CD4-positive, CD25-positive, alpha-beta regulatory T cell (primary cell): ENCODE data around the gene OGDH. TPM values are rescaled to one million over a fixed set of nuclear protein-coding genes. Genes with fewer than 3 reads are reported as not detected.

ENCODE experiments used
- ATAC-seq, 2 donors: fragments of 150-1000 bp; cut with Tn5 transposase; one replicate each; pipeline ENCODE4 v1.10.0; 2021; ENCODE audit warnings: low read depth in 2 of 2, moderate number of reproducible peaks in 2 of 2, moderate library complexity in 1 of 2
- DNase-seq, 3 donors: peaks; one replicate each; pipeline versions ENCODE4 v3.0.0 to v3.0.0-alpha.2; 2012 to 2022; ENCODE audit warnings: mixed read lengths in 1 of 3
- H3K27ac ChIP-seq: one replicate; pipeline ENCODE4 v1.7.0; 2013; ENCODE audit warnings: mild to moderate bottlenecking, low read length; ENCODE audit not compliant: insufficient read depth, poor library complexity, severe bottlenecking
- H3K27me3 ChIP-seq: one replicate; pipeline ENCODE4 v1.7.0; 2013; ENCODE audit warnings: low read length; ENCODE audit not compliant: control insufficient read depth, insufficient read depth
- H3K36me3 ChIP-seq: one replicate; pipeline ENCODE4 v1.7.0; 2013; ENCODE audit warnings: mild to moderate bottlenecking, low read length, moderate library complexity; ENCODE audit not compliant: control insufficient read depth, insufficient read depth
- H3K4me1 ChIP-seq: 2 replicates; pipeline ENCODE4 v1.7.0; 2013; ENCODE audit warnings: mild to moderate bottlenecking, low read length; ENCODE audit not compliant: insufficient read depth, control insufficient read depth, poor library complexity, severe bottlenecking
- H3K4me3 ChIP-seq: one replicate; pipeline ENCODE4 v1.7.0; 2013; ENCODE audit warnings: low read depth, mild to moderate bottlenecking, low read length, moderate library complexity
- H3K9me3 ChIP-seq, 2 experiments: 1 replicate in 1 of 2; 2 replicates in 1 of 2; pipeline ENCODE4 v1.7.0; 2013; ENCODE audit warnings: low read length in 2 of 2, mild to moderate bottlenecking in 1 of 2, moderate library complexity in 1 of 2; ENCODE audit not compliant: control insufficient read depth in 2 of 2
- H3K27ac Mint-ChIP-seq, 3 donors: one replicate each; pipeline ENCODE4 v1.8.0; 2020 to 2022; ENCODE audit warnings: mild to moderate bottlenecking in 3 of 3, mixed read lengths in 3 of 3, moderate library complexity in 2 of 3
- H3K27me3 Mint-ChIP-seq: one replicate; pipeline ENCODE4 v1.8.0; 2022; ENCODE audit warnings: mild to moderate bottlenecking, mixed read lengths
- H3K36me3 Mint-ChIP-seq: one replicate; pipeline ENCODE4 v1.8.0; 2020; ENCODE audit warnings: mixed read lengths
- H3K4me1 Mint-ChIP-seq, 4 donors: one replicate each; pipeline ENCODE4 v1.8.0; 2020 to 2022; ENCODE audit warnings: mixed read lengths in 4 of 4, mild to moderate bottlenecking in 1 of 4
- H3K4me3 Mint-ChIP-seq, 4 donors: one replicate each; pipeline ENCODE4 v1.8.0; 2020 to 2022; ENCODE audit warnings: mild to moderate bottlenecking in 4 of 4, mixed read lengths in 4 of 4, moderate library complexity in 3 of 4
- H3K9me3 Mint-ChIP-seq, 7 donors: one replicate each; pipeline ENCODE4 v1.8.0; 2020 to 2022; ENCODE audit warnings: mixed read lengths in 7 of 7, mild to moderate bottlenecking in 3 of 7, moderate library complexity in 2 of 7
- polyA plus RNA-seq, 4 donors: library from polyadenylated mRNA; unstranded; fragments of 300-500 nt; fragmentation: Illumina TruSeq; gene quantifications; one replicate each; pipeline ENCODE4 v1.2.3, GENCODE V29; 2021
- total RNA-seq: library from RNA; stranded (reverse); gene quantifications from one replicate; pipeline ENCODE4 v1.2.3, GENCODE V29; 2022

The OGDH gene
- total and polyA plus RNA-seq, 5 donors from 2014 or later, result 56.4 to 157 (median 88.0) TPM

DNA sequence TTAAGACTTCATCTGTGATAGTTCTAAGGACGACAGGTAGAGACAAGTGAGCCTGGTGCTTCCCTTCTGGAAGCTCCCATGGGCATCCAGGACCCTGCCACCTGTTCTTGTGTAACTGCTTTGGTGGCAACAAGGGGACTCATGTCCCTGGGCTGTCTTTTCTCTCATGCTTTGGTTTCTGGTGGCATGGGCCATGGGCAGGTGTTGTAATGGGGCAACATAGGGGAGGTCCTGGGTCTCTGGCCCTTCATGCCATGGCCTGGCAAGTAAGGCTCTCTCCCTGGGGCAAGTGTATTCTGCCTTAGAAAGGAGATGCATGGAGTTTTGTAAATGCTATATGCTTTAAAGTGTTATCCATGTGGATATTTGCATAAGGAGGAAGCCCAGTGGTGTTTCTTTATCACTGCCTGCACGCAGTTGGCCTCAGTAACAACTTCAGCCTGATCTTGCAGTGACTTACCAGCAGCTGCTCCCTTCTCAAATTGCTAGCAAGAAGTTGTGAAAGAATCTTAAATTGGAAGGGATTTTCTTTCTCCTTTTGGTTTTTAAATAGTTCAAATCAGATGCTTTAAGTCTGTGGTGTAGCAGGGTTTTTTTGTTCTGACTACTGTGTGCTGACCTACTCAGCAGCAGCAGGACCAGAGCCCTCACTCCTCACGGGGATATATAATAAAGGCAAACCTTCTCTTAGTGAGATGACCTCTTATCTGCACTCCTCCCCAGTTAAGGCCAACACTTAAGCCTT, 39.9 kb downstream of the OGDH start:
- Mint-ChIP-seq H3K27ac (peak overlapping the region; percentile 75 to 80 (median 79)), H3K4me1 (peaks cover 11 to 31% (median 24%) of the 10 kb centered on the region in 4 donors), H3K36me3 (peaks cover 32% of the 10 kb centered on the region), H3K27me3 (no peaks in the 10 kb centered on the region), H3K9me3 (no peaks in the 10 kb centered on the region), H3K4me3 (peak overlapping the region in 1 of 4 donors; percentile 1)
- Histone ChIP-seq H3K9me3 (no peaks in the 10 kb centered on the region), H3K4me3 (no peak overlapping the region), H3K4me1 (peaks cover 21% of the 10 kb centered on the region), H3K36me3 (peaks cover 52% of the 10 kb centered on the region), H3K27me3 (no peaks in the 10 kb centered on the region), H3K27ac (peak overlapping the region; percentile 5)
- DNase-seq (no peak), ATAC-seq (no peak)

GRCh38 chr7:44646921-44647636, 40.7 kb downstream of the OGDH start:
- Mint-ChIP-seq H3K9me3 (no peaks in the 10 kb centered on the region), H3K4me3 (no peak overlapping the region), H3K36me3 (peaks cover 33% of the 10 kb centered on the region), H3K27me3 (no peaks in the 10 kb centered on the region), H3K4me1 (peaks cover 11 to 24% (median 18%) of the 10 kb centered on the region in 4 donors), H3K27ac (peak overlapping the region in 2 of 3 donors; percentile 65 to 80)
- no peak overlapping the region for H3K4me3 ChIP-seq
- peaks cover 14% of the 10 kb centered on the region for H3K4me1 ChIP-seq
- no peak overlapping the region for H3K27ac ChIP-seq
- no peak for DNase-seq
- peaks cover 56% of the 10 kb centered on the region for H3K36me3 ChIP-seq
- ATAC-seq, result no peak
- no peaks in the 10 kb centered on the region for H3K9me3 ChIP-seq
- H3K27me3 ChIP-seq, result no peaks in the 10 kb centered on the region

DNA sequence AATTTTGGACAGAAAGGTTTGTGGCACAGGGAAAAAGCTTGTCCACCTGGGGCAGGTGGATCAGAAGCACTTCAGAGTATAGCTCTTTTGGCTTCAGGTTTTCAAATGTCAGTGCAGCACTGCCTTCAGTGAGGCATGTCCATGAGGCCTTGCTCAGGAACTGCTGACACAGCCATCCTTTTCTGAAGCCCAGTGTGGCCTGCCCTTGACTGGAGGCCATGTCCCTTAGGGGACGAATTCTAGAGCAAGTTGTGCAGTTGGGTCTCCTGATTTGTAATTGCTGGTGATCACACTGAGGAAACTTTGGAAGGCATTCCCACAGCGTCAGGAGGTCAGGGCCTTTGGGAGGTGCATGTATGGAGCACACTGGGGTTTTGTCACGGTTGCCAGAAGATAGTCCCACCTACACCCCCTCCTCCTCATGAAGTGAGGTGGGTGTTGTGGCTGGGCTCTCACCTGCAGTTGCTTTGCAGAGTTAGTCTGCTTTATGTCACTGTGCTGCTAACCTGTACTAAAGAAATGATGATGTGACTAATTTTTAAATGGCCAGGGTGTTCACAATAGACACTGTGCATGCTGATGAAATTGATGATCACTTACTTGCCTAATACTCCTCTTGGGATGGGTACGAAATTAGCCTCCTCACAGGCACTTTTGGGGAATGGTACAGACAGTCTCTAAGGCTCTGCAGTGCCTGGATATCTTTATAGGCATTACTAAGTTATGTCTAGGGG, 41.7 kb downstream of the OGDH start:
- no peak overlapping the region for H3K4me3 ChIP-seq
- H3K4me1 ChIP-seq, result peaks cover 5% of the 10 kb centered on the region
- no peaks in the 10 kb centered on the region for H3K27me3 ChIP-seq
- Mint-ChIP-seq H3K4me3 (no peak overlapping the region), H3K4me1 (peaks cover 9 to 20% (median 14%) of the 10 kb centered on the region in 4 donors), H3K36me3 (peaks cover 33% of the 10 kb centered on the region), H3K27me3 (no peaks in the 10 kb centered on the region), H3K27ac (peak overlapping the region; percentile 18 to 80 (median 56)), H3K9me3 (no peaks in the 10 kb centered on the region)
- peaks cover 62% of the 10 kb centered on the region for H3K36me3 ChIP-seq
- no peak for DNase-seq
- H3K9me3 ChIP-seq, result no peaks in the 10 kb centered on the region
- no peak for ATAC-seq
- no peak overlapping the region for H3K27ac ChIP-seq

DNA sequence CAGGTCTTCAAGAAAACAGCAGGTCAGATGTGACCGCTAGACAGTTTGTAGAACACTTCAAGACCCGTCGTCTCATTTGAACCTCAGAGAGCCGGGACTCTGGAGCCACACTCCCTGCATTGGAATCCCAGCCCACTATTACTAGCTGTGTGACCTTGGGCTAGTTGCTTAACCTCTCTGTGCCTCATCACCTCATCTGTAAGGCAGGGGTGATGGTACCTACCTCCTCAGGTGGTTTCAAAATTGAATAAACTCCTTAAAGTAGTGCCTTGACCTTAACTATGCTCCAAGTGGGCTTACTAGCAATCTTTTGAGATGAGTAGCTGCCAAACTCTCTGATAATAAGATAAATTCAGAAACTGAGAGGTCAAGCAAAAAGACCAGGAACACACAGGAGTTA, 43.8 kb downstream of the OGDH start:
- H3K36me3 ChIP-seq, result peaks cover 79% of the 10 kb centered on the region
- no peaks in the 10 kb centered on the region for H3K9me3 Mint-ChIP-seq
- H3K27me3 Mint-ChIP-seq, result no peaks in the 10 kb centered on the region
- peak overlapping the region in 1 of 3 donors; percentile 67 for H3K27ac Mint-ChIP-seq
- no peaks in the 10 kb centered on the region for H3K4me1 ChIP-seq
- H3K4me3 Mint-ChIP-seq, result no peak overlapping the region
- no peaks in the 10 kb centered on the region for H3K27me3 ChIP-seq
- H3K4me3 ChIP-seq, result no peak overlapping the region
- H3K4me1 Mint-ChIP-seq, result peaks cover 0 to 5% (median 4%) of the 10 kb centered on the region in 4 donors
- H3K27ac ChIP-seq, result no peak overlapping the region
- DNase-seq (no peak), ATAC-seq (no peak)
- peaks cover 28% of the 10 kb centered on the region for H3K36me3 Mint-ChIP-seq
- no peaks in the 10 kb centered on the region for H3K9me3 ChIP-seq

DNA sequence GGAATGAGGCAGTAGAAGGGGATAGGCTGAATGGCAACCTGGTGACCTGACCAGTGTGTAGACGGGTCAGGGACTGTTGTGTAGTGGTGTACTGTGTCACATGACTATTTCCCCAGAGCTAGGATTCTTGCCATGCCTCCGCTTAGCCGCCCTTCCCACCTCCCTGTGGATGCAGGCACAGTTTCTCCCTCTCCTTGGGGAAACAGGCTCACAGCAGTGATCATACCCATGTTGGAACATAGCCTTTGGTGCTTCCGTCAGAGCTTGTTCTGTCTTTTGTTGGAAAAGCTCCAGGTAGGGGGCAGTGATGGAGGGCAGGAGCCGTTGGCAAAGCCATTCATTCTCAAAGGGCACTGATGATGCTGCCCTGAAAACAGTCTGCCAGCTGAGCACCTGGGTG, 44.3 kb downstream of the OGDH start:
- Histone ChIP-seq H3K4me3 (no peak overlapping the region), H3K36me3 (peaks cover 83% of the 10 kb centered on the region), H3K27me3 (no peaks in the 10 kb centered on the region), H3K4me1 (no peaks in the 10 kb centered on the region), H3K27ac (no peak overlapping the region), H3K9me3 (no peaks in the 10 kb centered on the region)
- ATAC-seq (no peak), DNase-seq (no peak)
- Mint-ChIP-seq H3K36me3 (peaks cover 28% of the 10 kb centered on the region), H3K27ac (peak overlapping the region in 2 of 3 donors; percentile 54 to 67), H3K4me3 (no peak overlapping the region), H3K27me3 (no peaks in the 10 kb centered on the region), H3K9me3 (no peaks in the 10 kb centered on the region), H3K4me1 (peaks cover 0 to 5% (median under 1%) of the 10 kb centered on the region in 4 donors)

DNA sequence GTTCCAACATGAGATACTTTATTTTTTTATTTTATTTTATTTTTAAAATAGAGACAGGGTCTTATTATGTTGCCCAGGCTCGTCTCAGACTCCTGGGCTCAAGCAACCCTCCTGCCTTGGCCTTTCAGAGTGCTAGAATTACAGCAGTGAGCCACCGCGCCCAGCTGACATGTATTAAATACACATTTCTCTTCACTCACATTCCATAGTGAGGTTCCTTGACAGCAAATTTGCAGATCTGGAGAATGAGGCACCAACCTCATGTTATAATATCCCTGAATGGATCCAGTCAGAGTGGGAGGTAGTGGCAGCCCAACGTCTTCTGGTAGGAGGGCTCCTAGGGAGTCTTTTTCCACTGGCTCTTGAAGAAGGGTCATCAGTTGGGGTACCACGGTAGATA, 46.1 kb downstream of the OGDH start:
- Histone ChIP-seq H3K9me3 (no peaks in the 10 kb centered on the region), H3K36me3 (peaks cover 82% of the 10 kb centered on the region), H3K27ac (no peak overlapping the region), H3K4me1 (no peaks in the 10 kb centered on the region), H3K27me3 (no peaks in the 10 kb centered on the region), H3K4me3 (no peak overlapping the region)
- Mint-ChIP-seq H3K4me3 (no peak overlapping the region), H3K27me3 (no peaks in the 10 kb centered on the region), H3K27ac (no peak overlapping the region), H3K9me3 (no peaks in the 10 kb centered on the region), H3K4me1 (peaks cover 3 to 17% (median 8%) of the 10 kb centered on the region in 4 donors), H3K36me3 (peaks cover 33% of the 10 kb centered on the region)
- DNase-seq (no peak), ATAC-seq (no peak)

DNA sequence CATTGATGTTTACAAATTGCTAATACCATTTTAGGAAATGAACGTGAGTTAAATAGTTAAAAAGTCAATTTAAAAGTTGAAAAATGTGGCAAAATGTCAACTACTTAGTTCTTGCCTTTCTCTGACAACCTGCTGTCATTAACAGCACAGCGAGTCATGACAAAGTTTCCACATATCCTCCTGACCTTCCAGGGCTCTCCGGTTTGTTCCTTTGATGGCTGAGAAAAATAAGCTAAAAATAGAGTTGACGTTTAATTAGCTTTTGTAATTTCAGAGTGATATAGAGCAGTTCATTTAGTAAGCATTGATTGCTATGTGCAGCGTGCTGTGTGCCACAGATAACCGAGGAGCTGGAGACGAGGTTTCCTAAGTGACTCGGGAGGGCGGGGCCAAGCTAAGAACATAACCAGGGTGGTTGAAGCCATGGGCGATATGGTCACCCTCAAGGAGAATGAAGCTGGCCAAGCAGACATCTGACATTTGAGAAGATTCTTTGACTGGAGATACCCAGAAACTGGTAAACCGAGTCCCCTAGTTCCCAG, 47.9 kb downstream of the OGDH start:
- Histone ChIP-seq H3K27me3 (no peaks in the 10 kb centered on the region), H3K4me3 (no peak overlapping the region), H3K36me3 (peaks cover 77% of the 10 kb centered on the region), H3K27ac (no peak overlapping the region), H3K4me1 (no peaks in the 10 kb centered on the region), H3K9me3 (no peaks in the 10 kb centered on the region)
- Mint-ChIP-seq H3K27me3 (no peaks in the 10 kb centered on the region), H3K36me3 (peaks cover 37% of the 10 kb centered on the region), H3K9me3 (no peaks in the 10 kb centered on the region), H3K4me3 (no peak overlapping the region), H3K27ac (peak overlapping the region in 2 of 3 donors; percentile 11 to 68), H3K4me1 (peaks cover 9 to 21% (median 14%) of the 10 kb centered on the region in 4 donors)
- ATAC-seq, result no peak
- no peak for DNase-seq
